Tongue (tissue), 2 donors: ENCODE measurements around the gene RER1. TPM values are rescaled to one million over a fixed set of nuclear protein-coding genes. Genes with fewer than 3 reads are reported as not detected.

Experiments used
- DNase-seq: peaks from one replicate; pipeline ENCODE4 v3.0.0-alpha.2; 2015
- total RNA-seq: library from RNA; depleted of rRNA; stranded (reverse); fragments of >200 nt; gene quantifications from one replicate; pipeline ENCODE4 v1.2.3, GENCODE V29; 2014

Gene RER1, protein sequence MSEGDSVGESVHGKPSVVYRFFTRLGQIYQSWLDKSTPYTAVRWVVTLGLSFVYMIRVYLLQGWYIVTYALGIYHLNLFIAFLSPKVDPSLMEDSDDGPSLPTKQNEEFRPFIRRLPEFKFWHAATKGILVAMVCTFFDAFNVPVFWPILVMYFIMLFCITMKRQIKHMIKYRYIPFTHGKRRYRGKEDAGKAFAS
- 56.2 TPM for total RNA-seq

GRCh38 chr1:2391041-2391930 is at the start of gene RER1, which contains the start of gene MORN1:
Gene RER1 (plus strand): TSS chr1:2391841. CDS start chr1:2395791, 3,950 bp downstream.
Gene MORN1 (minus strand): TSS chr1:2391554. CDS start chr1:2391533, 21 bp downstream.
- DNase-seq: peak; percentile 100

DNA sequence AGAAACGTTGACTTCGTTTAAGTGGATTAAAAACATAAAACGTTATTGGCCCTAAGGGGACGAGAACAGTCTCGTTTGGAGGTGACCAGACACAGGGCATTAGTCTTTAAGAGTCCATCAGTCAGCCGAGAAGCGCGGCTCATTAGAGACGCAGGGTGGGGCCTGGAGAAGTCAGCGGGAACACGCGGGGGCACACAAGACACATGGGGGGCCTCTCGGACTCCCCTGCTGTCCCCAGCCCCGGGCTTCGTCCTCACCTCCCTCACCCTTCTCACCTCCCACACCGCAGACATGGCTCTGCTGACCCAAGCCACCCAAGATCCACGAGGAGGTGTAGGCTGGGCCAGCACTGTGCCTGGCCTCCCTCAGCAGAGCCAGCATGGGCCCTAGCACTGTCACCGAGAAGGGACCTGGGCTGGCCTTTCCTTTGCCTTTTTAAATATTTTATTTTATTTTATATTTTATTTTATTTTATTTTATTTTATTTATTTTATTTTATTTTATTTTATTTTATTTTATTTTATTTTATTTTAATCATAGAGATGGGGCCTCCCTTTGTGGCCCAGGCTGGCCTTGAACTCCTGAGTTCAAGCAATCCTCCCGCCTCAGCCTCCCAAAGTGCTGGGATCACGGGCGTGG is 49.1 kb upstream of the RER1 start:
- DNase-seq: no peak

DNA sequence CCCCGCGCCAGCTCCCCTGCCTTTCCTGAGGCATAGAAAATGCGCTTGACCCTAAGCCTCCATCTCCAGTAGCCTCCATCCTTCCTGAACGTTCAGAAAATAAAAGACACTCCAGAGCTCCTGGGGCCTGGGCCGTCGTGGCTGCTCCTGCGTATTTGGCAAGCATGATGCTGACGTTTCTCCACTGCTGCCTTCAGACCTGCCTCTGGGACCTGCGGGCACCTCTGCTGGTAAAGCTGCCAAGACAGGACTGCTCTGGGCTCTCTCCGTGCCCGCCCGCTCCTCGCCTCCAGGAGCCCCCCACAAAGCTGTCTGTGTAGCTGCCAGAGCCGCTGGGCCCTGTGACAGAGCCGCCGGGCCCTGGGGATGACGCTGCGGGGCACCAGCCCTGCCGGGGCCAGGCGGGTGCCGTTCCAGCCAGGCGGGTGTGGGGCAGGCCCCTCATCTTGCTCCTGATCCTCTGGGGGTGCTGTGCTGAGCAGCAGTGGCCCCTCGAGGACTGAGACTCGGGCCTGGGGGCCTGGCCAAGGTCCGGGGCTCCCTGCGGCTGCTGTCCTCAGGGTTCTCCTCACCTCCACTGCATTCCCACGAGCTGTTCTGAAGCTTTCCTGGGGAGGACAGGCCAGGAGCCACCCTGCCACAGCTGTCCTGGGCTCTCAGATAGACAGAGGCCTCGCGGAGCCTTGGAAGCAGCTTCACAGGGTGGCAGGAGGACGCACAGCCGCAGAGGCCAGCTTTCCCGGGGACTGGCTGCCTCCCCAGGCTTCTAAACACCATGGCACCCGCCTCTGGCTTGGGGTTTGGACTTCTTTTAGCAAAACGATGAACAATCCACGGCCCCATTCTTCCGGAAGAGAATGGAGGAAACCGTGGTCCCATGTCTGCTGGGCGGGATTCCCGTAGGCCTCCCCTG is 48.4 kb upstream of the RER1 start:
- DNase-seq: no peak

- no peak for DNase-seq
Observed at GRCh38 chr1:2344121-2344681, 47.4 kb upstream of the RER1 start.

- DNase-seq: no peak
Observed at GRCh38 chr1:2344744-2345296, 46.8 kb upstream of the RER1 start.

DNA sequence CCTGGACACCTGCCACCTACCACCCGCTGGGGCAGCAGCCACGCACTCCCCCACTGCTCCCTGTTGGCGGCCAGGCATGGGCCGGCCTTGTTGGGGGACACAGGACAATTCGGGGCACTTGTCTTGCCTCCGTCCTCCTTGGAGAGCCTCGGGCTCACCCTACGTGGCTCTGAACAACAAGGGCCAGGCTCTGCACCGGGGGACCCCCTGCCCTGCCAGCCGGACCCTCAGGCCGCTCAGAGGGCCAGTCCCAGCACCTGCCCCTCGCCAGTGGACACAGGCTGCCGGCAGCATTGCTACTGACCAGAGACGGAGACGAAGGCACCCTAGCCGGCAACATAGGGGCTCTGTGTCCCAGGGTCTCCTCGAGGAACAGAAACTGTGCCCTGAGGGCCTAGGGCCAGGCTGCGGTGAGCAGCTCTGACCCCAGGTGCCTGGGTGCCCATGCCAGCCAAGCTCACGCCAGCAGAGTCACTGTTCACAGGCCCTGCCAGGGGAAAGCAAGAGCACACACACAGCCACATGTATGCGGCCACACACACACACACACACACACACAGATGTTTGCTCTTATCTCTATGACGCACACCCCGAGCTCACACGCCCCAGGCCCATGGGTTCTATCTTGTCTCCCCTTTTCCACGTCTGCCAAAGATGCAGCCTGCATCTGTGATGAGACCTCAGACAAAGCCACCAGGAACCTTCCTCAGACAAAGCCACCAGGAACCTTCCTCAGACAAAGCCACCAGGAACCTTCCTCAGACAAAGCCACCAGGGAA is 46.2 kb upstream of the RER1 start:
- DNase-seq: no peak

DNA sequence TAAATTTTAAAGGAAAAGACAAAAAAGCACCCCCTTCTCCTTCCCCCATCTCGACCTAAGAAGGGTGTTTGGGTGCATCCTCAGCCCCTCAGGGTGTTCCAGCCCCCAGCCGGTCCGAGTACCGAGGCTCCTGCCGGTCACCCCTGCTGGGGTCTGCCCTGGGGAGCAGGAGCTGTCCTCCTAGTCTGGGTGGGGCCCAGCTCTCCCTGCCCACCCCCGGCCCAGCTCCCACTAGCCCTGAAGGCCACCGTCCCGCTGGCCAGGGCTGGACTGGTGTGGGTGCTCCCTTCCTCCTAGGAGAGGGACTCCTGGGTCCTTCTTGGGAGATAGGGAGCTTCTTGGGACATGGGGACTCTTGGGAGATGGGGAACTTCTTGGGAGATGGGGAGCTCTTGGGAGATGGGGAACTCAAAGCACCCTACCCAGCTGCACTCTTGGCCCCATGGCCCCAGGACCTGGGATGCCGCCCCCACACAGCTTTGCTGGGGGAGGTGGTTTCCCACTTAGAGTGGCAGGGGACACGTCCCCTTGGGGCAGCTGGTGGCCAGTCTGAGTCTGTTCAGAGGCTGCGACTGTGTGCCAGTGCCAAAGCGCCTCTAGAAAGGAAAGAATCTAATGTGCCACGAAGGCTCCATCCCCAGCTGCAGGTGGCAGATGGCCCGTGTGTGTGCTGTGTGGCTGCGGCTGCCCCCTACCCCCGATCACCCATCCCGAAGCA is 44.8 kb upstream of the RER1 start:
- DNase-seq: no peak

- DNase-seq: no peak
Observed at GRCh38 chr1:2347409-2347785, 44.2 kb upstream of the RER1 start.

GRCh38 chr1:2347896-2348295 is 43.7 kb upstream of the RER1 start:
- no peak for DNase-seq

GRCh38 chr1:2348346-2349325 is 43.0 kb upstream of the RER1 start:
- DNase-seq: no peak

DNA sequence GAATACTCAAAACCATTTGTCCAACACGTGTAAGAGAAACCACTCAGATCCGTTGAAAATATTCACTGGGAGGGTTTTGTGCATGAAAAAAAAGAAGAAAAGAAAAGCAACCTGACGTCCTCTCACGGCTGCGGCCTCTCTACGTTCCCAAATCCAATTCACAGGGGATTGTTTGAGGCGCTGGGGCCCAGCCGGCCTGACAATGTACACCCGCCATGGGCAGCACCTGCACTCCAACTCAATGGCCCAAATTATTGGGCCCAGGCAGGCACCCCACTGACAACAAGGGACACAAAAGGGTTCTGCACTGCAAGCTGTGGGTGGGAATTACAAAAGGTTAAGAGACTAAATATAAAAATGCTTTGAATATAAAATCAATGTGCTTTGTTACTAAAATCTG is 41.8 kb upstream of the RER1 start:
- DNase-seq: no peak

GRCh38 chr1:2350501-2350900 is 41.1 kb upstream of the RER1 start:
- DNase-seq: no peak

DNA sequence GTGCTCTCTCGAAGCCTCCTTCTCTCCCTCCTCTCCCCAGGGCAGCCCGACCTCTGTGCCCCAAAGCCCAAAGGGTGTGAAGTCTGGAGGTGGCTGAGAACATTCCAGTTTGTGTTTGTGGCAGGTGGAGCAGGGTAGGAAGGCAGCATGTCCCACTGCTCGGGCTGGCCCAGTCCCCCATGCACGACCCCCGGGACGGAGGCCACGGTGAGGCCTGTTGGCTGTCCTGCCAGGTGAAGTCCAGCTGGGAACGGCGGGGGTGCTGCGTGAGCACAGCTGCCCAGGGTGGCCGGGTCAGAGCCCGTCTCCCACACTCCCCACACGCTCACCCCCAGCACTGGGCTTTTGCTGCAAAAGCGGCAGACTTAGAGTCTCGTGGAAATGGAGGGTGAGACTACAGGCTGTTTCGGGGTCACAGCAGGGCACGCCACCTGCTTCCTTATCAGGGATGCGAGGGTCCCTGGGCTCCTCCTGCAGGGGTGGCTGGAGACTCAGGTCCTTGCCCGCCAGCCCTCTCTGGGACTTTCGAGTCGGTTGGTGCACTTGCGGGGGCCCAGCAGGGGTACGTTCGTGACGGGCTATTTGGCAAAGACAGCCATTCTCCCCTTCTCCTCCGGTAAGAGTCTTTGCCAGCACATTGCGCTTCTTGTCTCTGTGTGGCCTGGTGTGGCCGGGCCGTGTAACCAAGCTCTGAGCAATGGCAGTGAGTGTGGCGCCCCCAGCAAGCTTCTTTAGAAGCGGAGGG is 40.6 kb upstream of the RER1 start:
- no peak for DNase-seq

DNA sequence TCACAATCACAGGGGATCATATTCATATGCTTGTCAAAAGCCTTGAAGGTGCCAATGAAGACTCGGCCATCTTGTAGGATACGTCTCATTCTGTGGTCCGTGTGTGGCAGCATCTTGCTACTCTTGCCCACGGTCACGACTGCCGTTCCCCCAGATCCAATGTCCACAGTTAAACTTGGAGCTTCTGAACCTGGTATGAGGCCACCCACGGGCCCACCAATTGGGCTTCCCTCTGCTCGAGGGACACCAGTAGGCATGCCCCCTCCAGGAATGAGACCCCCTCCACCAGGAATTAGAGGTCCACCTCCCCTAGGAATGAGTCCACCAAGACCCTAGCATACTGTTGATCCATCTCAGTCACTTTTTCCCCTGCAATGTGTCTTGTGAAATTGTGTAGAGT is 39.9 kb upstream of the RER1 start:
- no peak for DNase-seq

DNA sequence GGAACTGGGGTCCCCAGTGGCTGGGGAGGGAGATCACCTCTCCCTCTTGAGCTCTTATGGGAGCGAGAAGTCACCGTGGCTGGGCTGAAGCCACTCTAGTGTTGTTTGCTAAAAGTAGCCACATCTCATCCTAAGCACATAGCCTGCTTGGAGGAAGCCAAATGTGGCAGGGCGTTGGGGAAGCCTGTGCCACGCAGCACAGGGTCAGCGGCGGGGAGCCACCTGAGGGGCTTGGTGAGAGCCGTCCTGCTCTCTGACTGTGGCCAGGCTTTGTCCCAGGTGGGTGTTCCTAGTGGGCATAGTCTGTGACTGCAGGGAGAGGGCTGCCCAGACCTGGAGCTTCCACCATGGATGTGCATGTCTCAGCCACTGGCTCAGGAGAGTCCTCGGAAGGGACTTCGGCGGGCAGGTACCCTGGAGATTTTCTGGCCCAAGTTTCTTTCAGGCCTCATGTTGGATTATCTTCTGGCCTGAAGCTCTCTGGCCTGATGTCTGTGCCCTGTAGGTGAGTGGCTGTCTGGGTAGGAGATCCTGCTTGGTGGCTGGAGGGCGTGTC is 39.2 kb upstream of the RER1 start:
- no peak for DNase-seq

DNA sequence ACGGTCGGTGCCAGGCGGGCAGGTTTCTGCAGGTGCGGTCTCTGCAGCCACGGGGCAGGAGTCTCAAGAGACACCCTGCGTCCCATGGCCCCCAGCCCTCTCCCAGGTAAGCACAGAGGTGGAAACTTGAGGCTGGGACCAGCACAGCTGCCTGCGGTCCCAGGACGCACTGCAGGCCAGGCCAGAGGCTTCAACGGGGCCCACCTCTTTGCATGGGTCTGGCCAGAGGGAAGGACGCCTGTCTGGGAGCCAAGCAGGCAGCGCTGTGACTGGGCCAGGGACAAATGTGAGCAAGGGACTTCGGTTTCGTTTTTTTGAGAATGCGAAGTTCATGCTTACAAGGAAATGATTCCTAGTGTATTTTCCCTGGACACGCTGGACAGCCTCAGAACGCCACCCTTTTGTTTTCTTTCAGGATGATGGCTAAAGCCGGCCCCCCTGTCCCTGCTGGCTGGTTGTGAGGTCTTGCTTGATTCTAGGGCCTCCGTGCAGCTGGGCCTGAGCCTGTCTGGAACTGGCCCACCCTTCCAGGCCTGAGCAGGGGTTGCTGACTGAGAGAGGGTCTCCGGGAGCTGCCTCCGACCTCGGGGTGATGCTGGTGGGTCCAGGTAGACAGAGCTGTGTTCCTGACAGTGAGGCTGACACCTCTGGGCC is 38.6 kb upstream of the RER1 start:
- DNase-seq: no peak
